Esophagus squamous epithelium (tissue), 5 donors: ENCODE measurements around the gene UPF1. TPM values are rescaled to one million over a fixed set of nuclear protein-coding genes. Genes with fewer than 3 reads are reported as not detected.
"Not testable (repeated sequence)": the region's sequence is repeated elsewhere in the genome, so short reads cannot be mapped to it uniquely, and the experiment has no call there.

Source experiments
- DNase-seq: peaks from one replicate; lab custom pipeline; 2025; lab: John Stamatoyannopoulos, UW
- H3K27ac ChIP-seq, 4 donors: fragments of 200-600 bp; sonication (generic); one replicate each; pipeline ENCODE4 v1.5.1; 2016 to 2019; ENCODE audit warnings: mild to moderate bottlenecking in 1 of 4
- H3K27me3 ChIP-seq, 4 donors: fragments of 200-600 bp; sonication (generic); 1 replicate in 3 of 4; 2 replicates in 1 of 4; pipeline versions ENCODE4 v1.5.1 to v1.6.0; 2017 to 2021; ENCODE audit warnings: antibody characterized with exemption in 1 of 4
- H3K36me3 ChIP-seq, 3 donors: fragments of 200-600 bp; sonication (generic); one replicate each; pipeline ENCODE4 v1.5.1; 2016 to 2019
- H3K4me1 ChIP-seq, 3 donors: fragments of 200-600 bp; sonication (generic); one replicate each; pipeline ENCODE4 v1.5.1; 2017 to 2019
- H3K4me3 ChIP-seq, 4 donors: fragments of 200-600 bp; sonication (generic); 1 replicate in 3 of 4; 2 replicates in 1 of 4; pipeline ENCODE4 v1.5.1; 2016 to 2019; ENCODE audit warnings: mild to moderate bottlenecking in 2 of 4, moderate library complexity in 1 of 4
- H3K9me3 ChIP-seq, 3 donors: fragments of 200-600 bp; sonication (generic); one replicate each; pipeline ENCODE4 v1.5.1; 2016 to 2019
- CTCF ChIP-seq, 6 experiments: fragments of 450-650 bp in 4 of 6; fragments of 200-600 bp in 2 of 6; sonication (generic) in 2 of 6; IDR thresholded peaks; one replicate each; pipeline ENCODE4 v1.5.1; 2016 to 2019; ENCODE audit warnings: antibody characterized with exemption in 6 of 6, mild to moderate bottlenecking in 4 of 6, moderate library complexity in 4 of 6
- POLR2A ChIP-seq, 4 donors: fragments of 450-650 bp; IDR thresholded peaks; one replicate each; pipeline ENCODE4 v1.6.1; 2017; ENCODE audit warnings: antibody characterized with exemption in 4 of 4, mild to moderate bottlenecking in 4 of 4, moderate library complexity in 3 of 4
- WGBS, 2 donors: methylation state at CpG; one replicate each; pipeline ENCODE4 v1.1.5; 2018; 5-methylcytosine and 5-hydroxymethylcytosine counted together
- intact Hi-C: fragments of 100-400 bp; cut with DNase I; formaldehyde crosslinking; loops from one replicate; pipeline ENCODE4 v1.15.0; 2022
- total RNA-seq, 4 donors: library from RNA; depleted of rRNA; stranded (reverse); fragments of >200 nt; gene quantifications; one replicate each; pipeline ENCODE4 v1.1.0, GENCODE V29; 2016
- donor health status: DM: yes; HTN: yes; CAD: no.

Gene UPF1
- total RNA-seq, 4 donors from 2014 or later: 31.6 to 69.7 (median 55.6) TPM

DNA sequence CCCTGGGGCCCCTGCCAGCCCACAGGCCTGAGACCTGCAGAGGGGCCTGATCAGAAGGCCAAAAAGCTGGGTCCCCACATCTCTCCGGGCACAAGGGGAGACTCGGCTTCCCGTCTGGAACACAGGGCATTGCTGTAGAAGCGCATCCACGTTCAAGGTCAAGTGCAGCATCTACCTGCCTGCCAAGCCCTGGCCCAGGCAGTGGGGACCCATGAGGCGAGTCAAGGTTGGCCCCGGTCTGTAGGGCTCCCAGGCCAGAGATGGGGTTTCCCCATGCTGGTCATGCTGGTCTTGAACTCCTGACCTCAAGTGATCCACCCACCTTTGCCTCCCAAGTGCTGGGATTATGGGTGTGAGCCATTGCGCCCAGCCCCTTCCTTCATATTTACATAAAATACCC is 27.1 kb upstream of the UPF1 start:
- DNase-seq: no peak
- Histone ChIP-seq H3K4me3 (no peak overlapping the region), H3K9me3 (no peaks in the 10 kb centered on the region), H3K36me3 (no peaks in the 10 kb centered on the region), H3K27ac (no peak overlapping the region), H3K4me1 (peaks cover 0 to 10% (median 3%) of the 10 kb centered on the region in 3 donors), H3K27me3 (peaks cover 0 to 48% (median 0%) of the 10 kb centered on the region in 4 donors)
- intact Hi-C loops: no loop called here
- TF ChIP-seq CTCF (IDR thresholded peaks at IDR 0.05): no peak
- no peak for TF ChIP-seq POLR2A (IDR thresholded peaks at IDR 0.05)
- 84 to 100% methylated on average over 1 to 2 of the region's 8 CpGs for WGBS, 2 donors

GRCh38 chr19:18807861-18808331 is 23.9 kb upstream of the UPF1 start:
- Histone ChIP-seq H3K9me3 (no peaks in the 10 kb centered on the region), H3K4me1 (peaks cover 0 to 18% (median 3%) of the 10 kb centered on the region in 3 donors), H3K27me3 (peaks cover 0 to 40% (median 0%) of the 10 kb centered on the region in 4 donors), H3K27ac (no peak overlapping the region), H3K4me3 (no peak overlapping the region), H3K36me3 (no peaks in the 10 kb centered on the region)
- WGBS, 2 donors: 86 to 88% methylated on average over 11 to 14 of the region's 19 CpGs
- DNase-seq: no peak
- intact Hi-C loops: no loop called here
- TF ChIP-seq CTCF (IDR thresholded peaks at IDR 0.05): no peak
- TF ChIP-seq POLR2A (IDR thresholded peaks at IDR 0.05): no peak

DNA sequence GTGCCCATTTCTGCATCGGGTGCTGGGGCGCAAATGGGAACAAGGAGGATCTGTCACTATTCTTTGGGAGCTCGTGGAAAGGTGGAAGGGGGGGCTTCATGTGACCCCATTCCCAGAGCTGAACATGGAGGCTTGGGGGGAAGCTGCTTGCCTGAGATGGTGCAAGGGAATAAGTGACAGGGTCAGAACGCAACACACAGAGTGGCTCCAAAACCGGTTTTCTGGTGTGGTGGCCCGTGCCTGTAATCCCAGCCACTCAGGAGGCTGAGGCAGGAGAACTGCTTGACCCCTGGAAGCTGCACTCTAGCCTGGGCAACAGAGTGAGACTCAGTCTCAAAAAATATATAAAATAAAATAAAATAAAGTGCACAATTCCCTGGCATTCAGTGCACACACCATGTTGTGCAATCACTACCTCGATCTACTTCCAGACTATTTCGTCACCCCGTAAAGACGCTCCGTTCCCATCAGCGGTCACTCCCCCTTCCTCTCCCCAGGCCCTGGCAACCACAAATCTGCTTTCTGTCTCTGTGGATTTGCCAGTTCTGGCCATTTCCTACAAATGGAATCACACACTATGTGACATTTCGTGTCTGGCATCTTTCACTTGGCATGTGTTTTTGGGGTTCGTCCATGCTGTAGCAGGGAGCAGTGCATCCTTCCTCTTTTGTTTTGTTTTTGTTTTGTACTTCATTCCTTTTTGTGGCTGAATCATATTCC is 22.4 kb upstream of the UPF1 start:
- no peak for TF ChIP-seq POLR2A (IDR thresholded peaks at IDR 0.05)
- no peak for TF ChIP-seq CTCF (IDR thresholded peaks at IDR 0.05)
- Histone ChIP-seq H3K27me3 (peaks cover 0 to 29% (median 0%) of the 10 kb centered on the region in 4 donors), H3K27ac (peak overlapping the region in 2 of 4 donors; percentile 47 to 63), H3K9me3 (no peaks in the 10 kb centered on the region), H3K36me3 (no peaks in the 10 kb centered on the region), H3K4me3 (no peak overlapping the region), H3K4me1 (peaks cover 0 to 18% (median 3%) of the 10 kb centered on the region in 3 donors)
- intact Hi-C loops: no loop called here
- DNase-seq: no peak
- 36 to 38% methylated on average over 14 of the region's 14 CpGs for WGBS, 2 donors

- H3K9me3 ChIP-seq, H3K4me3 ChIP-seq, H3K36me3 ChIP-seq, intact Hi-C loops, H3K27ac ChIP-seq, DNase-seq: not testable (repeated sequence)
- H3K4me1 ChIP-seq: peaks cover 0 to 18% (median 3%) of the 10 kb centered on the region in 3 donors
- WGBS, 2 donors: 93 to 96% methylated on average over 5 of the region's 5 CpGs
- H3K27me3 ChIP-seq: peaks cover 0 to 25% (median 0%) of the 10 kb centered on the region in 4 donors
Measured at GRCh38 chr19:18811638-18812037, 20.1 kb upstream of the UPF1 start.

GRCh38 chr19:18814063-18814462 is 17.7 kb upstream of the UPF1 start:
- 46 to 55% methylated on average over 4 to 7 of the region's 9 CpGs for WGBS, 2 donors
- Histone ChIP-seq H3K27me3 (peaks cover 0 to 25% (median 0%) of the 10 kb centered on the region in 4 donors), H3K36me3 (no peaks in the 10 kb centered on the region), H3K4me1 (peaks cover 0 to 13% (median 2%) of the 10 kb centered on the region in 3 donors), H3K4me3 (no peak overlapping the region), H3K27ac (no peak overlapping the region), H3K9me3 (no peaks in the 10 kb centered on the region)
- TF ChIP-seq POLR2A (IDR thresholded peaks at IDR 0.05) (no peak), CTCF (IDR thresholded peaks at IDR 0.05) (no peak)
- DNase-seq: no peak
- intact Hi-C loops: no loop called here
